ENCODE measurements around the gene ZG16B.

Gene ZG16B

GRCh38 chr16:2831203-2831602 is 1.1 kb downstream of the ZG16B start:
- H3K27ac ChIP-seq: no peak overlapping the region
- TF ChIP-seq, protein P1, sequence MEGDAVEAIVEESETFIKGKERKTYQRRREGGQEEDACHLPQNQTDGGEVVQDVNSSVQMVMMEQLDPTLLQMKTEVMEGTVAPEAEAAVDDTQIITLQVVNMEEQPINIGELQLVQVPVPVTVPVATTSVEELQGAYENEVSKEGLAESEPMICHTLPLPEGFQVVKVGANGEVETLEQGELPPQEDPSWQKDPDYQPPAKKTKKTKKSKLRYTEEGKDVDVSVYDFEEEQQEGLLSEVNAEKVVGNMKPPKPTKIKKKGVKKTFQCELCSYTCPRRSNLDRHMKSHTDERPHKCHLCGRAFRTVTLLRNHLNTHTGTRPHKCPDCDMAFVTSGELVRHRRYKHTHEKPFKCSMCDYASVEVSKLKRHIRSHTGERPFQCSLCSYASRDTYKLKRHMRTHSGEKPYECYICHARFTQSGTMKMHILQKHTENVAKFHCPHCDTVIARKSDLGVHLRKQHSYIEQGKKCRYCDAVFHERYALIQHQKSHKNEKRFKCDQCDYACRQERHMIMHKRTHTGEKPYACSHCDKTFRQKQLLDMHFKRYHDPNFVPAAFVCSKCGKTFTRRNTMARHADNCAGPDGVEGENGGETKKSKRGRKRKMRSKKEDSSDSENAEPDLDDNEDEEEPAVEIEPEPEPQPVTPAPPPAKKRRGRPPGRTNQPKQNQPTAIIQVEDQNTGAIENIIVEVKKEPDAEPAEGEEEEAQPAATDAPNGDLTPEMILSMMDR (IDR thresholded peaks at IDR 0.05): no peak
- no peaks in the 10 kb centered on the region for H3K9me3 ChIP-seq
- H3K4me1 ChIP-seq (ENCODE audit: control insufficient read depth in 1 of 2, insufficient read depth in 1 of 2, low read depth in 1 of 2, low read length in 1 of 2): peaks cover 12 to 14% of the 10 kb centered on the region in 2 experiments
- H3K27me3 ChIP-seq: peaks cover 2% of the 10 kb centered on the region
- no peaks in the 10 kb centered on the region for H3K36me3 ChIP-seq
- H3K4me3 ChIP-seq (ENCODE audit: low read depth in 1 of 2, low read length in 1 of 2): no peak overlapping the region

DNA sequence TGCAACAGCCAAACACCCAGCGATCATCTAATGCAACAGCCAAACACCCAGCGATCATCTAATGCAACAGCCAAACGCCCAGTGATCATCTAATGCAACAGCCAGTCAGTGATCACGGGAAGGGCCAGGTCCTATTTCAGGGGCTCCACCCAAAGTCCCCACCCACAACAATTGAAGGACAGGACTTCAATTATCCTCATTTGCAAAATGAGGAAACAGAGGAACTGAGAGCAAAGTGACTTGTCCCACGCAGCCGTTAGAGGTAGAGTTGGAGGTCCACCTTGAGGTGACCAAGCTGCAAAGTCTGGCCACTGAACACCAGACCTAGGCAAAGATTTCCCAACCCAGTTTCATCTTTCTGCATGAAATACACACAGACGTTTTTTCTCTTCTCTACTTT is 3.7 kb downstream of the ZG16B start:
- Histone ChIP-seq H3K4me3 (ENCODE audit: low read depth in 1 of 2, low read length in 1 of 2) (no peak overlapping the region), H3K27ac (no peak overlapping the region), H3K4me1 (ENCODE audit: control insufficient read depth in 1 of 2, insufficient read depth in 1 of 2, low read depth in 1 of 2, low read length in 1 of 2) (peaks cover 12 to 14% of the 10 kb centered on the region in 2 experiments), H3K27me3 (peaks cover 24% of the 10 kb centered on the region), H3K36me3 (no peaks in the 10 kb centered on the region), H3K9me3 (no peaks in the 10 kb centered on the region)
- TF ChIP-seq, protein P1 (IDR thresholded peaks at IDR 0.05): no peak

- Histone ChIP-seq H3K9me3 (no peaks in the 10 kb centered on the region), H3K4me1 (ENCODE audit: control insufficient read depth in 1 of 2, insufficient read depth in 1 of 2, low read depth in 1 of 2, low read length in 1 of 2) (peaks cover 6 to 9% of the 10 kb centered on the region in 2 experiments), H3K27ac (no peak overlapping the region), H3K36me3 (no peaks in the 10 kb centered on the region), H3K4me3 (ENCODE audit: low read depth in 1 of 2, low read length in 1 of 2) (no peak overlapping the region), H3K27me3 (peaks cover 31% of the 10 kb centered on the region)
- TF ChIP-seq, protein P1 (IDR thresholded peaks at IDR 0.05): no peak
Observed at GRCh38 chr16:2834968-2835367, 4.9 kb downstream of the ZG16B start.

DNA sequence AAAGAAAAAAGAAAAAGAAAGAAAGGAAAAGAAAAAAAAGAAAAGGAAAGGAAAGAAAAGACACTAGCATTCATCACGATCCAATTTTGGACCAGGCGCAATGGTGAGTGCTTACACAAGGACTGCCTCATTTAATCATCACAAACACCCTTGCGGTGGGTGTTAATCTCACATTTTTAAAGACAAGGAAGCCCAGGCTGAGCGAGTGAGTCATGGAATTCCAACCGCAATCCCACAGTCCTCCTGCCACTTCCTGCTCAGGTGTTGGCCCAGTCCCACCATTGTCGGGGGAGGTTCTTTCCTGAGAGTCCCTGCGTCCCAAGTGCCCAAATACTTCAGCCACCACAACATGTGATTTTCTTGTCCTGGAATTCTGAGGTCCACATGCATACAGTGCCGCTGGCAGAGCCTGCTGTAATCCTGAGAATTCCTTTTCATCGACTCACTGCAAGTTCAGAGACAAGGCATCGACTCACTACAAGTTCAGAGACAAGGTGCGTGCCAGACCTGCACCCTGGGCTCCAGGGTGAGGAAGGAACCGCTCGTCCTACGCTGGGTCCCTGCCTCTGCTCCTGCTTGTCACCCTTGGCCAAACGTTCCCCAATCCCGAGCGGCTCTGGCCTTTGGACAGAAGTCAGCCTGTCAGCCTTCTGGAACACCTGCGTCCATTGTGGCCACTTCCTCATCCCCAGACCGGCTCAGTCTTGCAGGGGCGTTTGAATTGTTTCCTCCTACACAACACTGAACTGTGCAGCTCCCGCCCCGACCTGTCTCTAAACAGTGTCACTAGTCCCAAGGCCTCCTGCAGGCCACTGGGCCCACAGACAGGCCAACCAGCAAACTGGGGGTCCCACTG is 5.8 kb downstream of the ZG16B start:
- TF ChIP-seq, protein P1 (IDR thresholded peaks at IDR 0.05): no peak
- Histone ChIP-seq H3K4me1 (ENCODE audit: control insufficient read depth in 1 of 2, insufficient read depth in 1 of 2, low read depth in 1 of 2, low read length in 1 of 2) (peaks cover 0 to under 1% of the 10 kb centered on the region in 2 experiments), H3K27me3 (peaks cover 31% of the 10 kb centered on the region), H3K9me3 (no peaks in the 10 kb centered on the region), H3K27ac (no peak overlapping the region), H3K36me3 (no peaks in the 10 kb centered on the region), H3K4me3 (ENCODE audit: low read depth in 1 of 2, low read length in 1 of 2) (no peak overlapping the region)

GRCh38 chr16:2836646-2837508 is 6.8 kb downstream of the ZG16B start:
- Histone ChIP-seq H3K27ac (no peak overlapping the region), H3K4me3 (ENCODE audit: low read depth in 1 of 2, low read length in 1 of 2) (no peak overlapping the region)
- TF ChIP-seq, protein P1 (IDR thresholded peaks at IDR 0.05): no peak

More at GRCh38 chr16:2836646-2837508, 6.8 kb downstream of the ZG16B start:
- Histone ChIP-seq H3K27me3 (peaks cover 31% of the 10 kb centered on the region), H3K4me1 (ENCODE audit: control insufficient read depth in 1 of 2, insufficient read depth in 1 of 2, low read depth in 1 of 2, low read length in 1 of 2) (peaks cover 6% of the 10 kb centered on the region in 2 experiments), H3K9me3 (no peaks in the 10 kb centered on the region), H3K36me3 (no peaks in the 10 kb centered on the region)

Measured in neutrophil (primary cell).